NCI-H1417 treated with DMSO at 0.1 percent for 48 hours (cell line): ENCODE results near the gene RBM4.
"Not testable (repeated sequence)": the region's sequence is repeated elsewhere in the genome, so short reads cannot be mapped to it uniquely, and the experiment has no call there.

Experiments
- DNase-seq: peaks from one replicate; lab custom pipeline; 2025; lab: John Stamatoyannopoulos, UW

Gene RBM4

DNA sequence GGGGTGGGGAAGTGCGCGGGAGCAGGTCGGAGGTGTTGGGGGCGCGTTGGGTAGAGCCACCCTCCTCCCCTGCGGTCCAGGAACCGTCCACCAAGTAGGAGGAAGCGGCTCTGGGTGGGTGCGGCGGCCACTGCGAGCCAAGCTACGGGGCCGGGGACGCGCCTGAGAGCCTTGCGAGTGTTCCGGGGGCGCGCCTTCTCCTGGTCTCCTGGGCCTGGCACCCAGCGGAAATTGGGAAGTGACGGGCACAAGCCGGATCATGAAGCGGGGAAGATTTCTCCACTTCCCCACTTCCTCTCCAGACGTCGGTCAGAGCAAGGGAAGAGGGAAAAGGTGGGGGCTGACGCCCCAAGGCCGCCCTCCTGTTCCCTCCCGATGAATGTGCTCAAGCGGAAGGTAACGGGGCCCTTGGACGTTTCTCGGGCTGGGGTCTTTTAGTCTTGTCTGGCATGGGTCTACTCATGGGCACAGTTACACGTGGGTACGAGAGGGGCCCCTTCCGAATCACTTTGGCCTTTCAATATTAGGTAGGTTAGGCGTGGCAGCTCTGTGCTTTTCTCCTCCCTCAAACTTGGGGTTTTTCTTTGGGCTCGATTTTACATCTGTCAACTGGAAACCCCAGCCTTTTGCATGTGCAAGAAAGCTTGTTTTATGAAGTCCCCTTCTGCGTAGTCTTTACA lies 21.2 kb upstream of the RBM4 start:
- DNase-seq: no peak

DNA sequence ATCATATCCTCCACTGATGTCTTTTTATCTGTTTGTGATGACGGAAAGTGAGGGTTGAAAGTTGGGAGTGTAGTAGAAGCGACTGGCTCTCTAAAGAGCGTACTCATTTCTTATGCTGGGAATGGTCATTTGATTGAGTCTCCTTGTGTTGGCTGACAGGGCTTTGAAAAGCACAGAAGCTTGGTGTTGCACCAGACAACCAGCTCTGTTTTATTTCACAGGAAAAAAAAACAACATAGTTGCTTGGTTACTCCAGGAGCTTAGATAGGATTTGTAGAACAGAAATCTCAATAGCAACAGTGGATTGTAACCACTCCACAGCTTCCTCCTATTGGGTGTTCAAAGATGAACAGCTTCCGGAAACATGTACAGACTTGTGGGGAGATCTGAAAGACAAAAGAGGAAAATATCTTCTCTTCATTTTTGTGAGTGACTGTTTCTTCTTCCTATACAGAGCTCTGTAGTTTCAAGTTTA lies 19.4 kb upstream of the RBM4 start:
- no peak for DNase-seq

DNA sequence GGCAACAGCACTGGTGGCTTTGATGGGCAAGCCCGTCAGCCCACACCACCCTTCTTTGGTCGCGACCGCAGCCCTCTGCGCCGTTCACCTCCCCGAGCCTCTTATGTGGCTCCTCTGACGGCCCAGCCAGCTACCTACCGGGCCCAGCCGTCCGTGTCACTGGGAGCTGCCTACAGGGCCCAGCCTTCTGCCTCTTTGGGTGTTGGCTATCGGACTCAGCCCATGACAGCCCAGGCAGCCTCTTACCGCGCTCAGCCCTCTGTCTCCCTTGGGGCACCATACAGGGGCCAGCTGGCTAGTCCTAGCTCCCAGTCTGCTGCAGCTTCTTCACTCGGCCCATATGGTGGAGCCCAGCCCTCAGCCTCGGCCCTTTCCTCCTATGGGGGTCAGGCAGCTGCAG lies 14.1 kb upstream of the RBM4 start:
- DNase-seq: no peak

DNA sequence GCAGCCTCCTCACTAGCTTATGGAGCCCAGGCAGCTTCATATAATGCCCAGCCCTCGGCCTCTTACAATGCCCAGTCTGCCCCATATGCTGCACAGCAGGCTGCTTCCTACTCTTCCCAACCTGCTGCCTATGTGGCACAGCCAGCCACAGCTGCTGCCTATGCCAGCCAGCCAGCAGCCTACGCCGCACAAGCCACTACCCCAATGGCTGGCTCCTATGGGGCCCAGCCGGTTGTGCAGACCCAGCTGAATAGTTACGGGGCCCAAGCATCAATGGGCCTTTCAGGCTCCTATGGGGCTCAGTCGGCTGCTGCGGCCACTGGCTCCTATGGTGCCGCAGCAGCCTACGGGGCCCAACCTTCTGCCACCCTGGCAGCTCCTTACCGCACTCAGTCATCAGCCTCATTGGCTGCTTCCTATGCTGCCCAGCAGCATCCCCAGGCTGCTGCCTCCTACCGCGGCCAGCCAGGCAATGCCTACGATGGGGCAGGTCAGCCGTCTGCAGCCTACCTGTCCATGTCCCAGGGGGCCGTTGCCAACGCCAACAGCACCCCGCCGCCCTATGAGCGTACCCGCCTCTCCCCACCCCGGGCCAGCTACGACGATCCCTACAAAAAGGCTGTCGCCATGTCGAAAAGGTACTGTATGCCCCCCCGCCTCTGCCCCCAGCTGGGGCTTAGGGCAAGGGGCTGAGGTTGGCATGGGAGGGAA lies 13.3 kb upstream of the RBM4 start:
- DNase-seq: no peak

DNA sequence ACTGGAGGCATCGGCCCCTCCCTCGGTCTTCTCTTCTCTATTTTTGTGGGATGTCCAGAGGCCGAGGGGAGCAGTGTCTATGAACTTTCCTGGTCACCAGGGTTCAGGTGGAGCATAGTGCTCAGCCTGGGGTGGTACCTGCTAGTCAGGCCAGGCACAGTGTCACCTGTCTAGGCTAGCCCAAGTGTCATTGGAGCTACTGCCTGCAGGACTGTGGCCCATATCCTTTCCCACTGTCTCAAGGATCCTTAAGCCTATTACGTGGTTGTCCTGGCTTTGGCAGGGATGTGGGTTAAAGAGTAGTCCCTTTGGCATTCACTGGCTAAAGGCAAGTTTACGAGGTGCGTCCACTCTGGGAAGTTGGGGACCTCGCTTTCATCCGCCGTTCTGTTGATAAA lies 12.8 kb upstream of the RBM4 start:
- DNase-seq: no peak

DNA sequence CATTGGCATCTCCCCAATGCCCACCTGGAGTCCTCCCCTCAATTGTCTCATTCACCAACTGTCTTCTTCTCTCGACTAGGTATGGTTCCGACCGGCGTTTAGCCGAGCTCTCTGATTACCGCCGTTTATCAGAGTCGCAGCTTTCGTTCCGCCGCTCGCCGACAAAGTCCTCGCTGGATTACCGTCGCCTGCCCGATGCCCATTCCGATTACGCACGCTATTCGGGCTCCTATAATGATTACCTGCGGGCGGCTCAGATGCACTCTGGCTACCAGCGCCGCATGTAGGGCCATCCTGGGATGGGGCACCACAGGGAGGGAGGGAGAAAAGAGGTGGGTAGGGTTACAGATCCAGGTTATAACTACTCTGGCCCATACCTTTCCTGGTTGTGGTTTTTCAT lies 12.1 kb upstream of the RBM4 start:
- no peak for DNase-seq

DNA sequence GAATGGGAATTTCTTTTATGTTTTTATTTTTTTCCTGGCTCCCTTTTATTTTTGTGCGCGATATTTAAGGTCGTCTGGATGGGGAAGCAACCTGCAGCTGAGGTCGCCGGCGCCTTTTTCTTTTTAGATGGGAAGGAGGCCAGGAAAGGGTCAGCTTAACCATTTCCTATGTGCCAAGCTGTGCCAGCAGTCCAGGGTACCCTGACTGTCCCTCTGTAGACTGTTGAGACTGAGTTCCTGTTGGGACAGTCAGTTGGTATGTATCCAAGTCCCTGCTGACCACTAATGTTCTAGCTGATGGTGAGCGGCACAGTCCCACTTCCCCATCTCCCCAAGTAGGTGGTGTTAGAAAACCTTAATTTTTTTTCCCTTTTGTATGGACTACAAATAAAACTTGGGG lies 11.6 kb upstream of the RBM4 start:
- DNase-seq: no peak

DNA sequence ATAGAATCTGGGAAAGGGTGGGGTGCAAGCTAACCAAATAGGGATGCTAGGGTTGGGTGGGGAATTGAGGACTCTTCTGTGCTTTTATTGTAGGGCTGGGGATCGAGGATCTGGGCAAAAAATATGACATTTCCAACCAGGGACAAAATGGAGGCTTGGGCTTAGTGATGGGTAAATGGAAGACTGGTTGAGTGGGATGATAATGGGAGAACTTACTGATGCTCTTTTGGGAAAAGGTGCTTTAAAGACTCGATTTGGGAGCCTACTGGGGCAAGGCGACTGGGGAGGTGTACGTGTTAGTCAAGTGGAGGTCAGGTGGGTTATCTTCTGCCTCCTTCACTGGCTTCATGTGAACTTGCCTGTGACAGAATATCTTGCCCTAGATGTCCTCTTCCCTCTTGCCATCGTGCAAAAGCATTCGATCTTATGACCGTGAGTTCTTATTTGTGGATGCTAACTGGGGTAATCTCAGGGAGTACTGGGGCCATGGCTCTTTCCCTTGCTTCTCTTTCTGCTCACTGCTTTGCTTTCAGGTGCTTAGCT lies 10.4 kb upstream of the RBM4 start:
- DNase-seq: no peak

DNA sequence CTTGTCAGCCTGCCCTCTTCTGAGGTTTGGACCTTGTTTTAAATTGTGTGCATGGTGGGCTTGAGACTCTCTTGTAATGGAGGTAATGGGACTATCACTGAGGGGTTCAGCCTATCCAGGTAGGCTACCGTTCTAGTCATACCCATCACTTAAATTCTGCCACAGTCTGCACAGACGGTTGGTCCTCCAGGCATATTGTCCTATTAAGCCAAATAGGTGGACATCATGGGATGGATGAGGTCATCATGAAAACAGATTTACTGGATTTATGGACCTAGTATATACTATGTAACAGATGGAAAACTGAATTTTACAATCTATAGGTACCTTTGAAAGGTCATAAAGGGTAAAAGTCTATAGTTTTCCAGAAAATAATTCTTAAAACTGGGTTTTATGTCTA lies 9.1 kb upstream of the RBM4 start:
- DNase-seq: no peak

DNA sequence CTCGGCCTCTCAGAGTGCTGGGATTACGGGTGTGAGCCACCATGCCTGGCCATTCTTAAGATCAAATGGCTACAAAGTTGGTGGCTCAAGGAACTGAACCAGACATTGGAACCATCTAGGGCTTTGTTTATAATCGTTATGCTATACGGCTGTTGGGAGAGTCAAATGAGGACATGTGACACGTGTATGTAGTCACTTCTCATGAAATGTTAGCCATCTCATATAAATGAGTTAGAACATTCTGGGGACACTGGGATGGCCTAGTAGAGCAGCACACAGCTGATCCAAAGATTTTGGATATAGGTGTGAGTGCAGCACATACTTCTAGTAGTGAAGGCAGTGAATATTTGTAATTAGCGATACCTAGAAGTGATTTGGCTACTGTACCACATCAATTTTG lies 6.6 kb upstream of the RBM4 start:
- no peak for DNase-seq

DNA sequence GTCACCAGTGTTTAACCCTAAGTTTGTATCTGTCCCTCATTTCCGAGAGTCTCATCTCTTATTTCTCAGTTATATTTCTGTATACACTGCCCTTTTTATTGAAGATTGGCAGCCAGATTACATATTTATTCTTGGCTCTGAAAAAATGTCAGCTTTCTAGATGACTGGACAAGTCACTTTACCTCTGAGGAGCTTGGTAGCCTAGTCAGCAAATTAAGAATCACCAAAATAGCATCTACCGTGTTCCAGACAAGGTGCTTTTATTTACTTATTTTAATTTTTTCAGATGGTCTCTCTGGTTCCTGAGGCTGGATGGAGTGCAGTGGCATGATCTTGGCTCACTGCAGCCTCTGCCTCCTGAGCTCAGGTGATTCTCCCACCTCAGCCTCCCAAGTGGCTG lies 5.6 kb upstream of the RBM4 start:
- DNase-seq: no peak

DNA sequence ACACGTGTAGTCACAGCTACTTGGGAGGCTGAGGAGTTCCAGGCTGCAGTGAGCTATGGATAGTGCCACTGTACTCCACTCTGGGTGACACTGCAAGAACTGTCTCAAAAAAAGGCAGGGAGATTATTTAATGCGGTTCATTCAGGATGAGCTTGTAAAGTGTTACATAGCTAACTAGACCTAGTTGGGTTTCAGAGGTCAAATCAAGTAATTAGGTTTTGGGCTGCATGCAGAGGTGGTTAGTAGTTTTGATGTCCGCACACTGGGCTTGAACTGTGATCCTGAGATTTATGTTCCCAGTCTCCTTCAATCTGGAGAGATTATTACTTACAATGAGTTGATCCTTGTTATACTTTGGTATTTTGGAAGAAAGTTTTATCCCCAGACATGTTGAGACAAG lies 2.1 kb upstream of the RBM4 start:
- no peak for DNase-seq

DNA sequence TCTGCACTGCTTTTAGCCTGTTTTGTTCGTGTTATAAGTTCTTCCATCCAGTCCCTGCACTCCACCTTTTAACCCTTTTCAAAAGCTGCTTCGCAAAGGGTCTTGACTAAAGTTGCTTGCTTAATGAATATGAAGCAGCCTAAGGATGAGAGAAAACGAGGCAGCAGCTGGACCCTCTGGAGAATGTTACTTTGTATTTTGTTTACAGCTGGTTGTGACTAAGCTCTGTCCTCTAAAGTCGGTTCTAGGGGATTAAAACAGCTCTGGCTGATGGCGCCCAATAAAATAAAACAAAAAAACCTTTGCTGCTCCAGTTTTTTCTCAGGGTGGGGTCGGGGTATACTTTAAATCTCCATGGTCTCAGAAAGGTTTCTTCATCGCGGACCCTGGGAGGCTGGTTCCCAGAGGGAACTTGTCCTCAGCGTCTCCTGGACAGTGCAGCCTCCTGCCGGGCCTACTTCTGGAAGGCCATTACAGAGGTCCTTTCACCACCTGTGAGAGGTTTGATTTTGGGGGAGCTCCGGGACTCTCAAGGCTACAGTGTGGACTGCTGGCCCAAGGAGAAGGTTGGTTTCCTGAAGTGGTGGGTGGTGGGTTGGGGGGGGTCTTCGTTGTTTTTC lies 836 bp upstream of the RBM4 start:
- DNase-seq: no peak

DNA sequence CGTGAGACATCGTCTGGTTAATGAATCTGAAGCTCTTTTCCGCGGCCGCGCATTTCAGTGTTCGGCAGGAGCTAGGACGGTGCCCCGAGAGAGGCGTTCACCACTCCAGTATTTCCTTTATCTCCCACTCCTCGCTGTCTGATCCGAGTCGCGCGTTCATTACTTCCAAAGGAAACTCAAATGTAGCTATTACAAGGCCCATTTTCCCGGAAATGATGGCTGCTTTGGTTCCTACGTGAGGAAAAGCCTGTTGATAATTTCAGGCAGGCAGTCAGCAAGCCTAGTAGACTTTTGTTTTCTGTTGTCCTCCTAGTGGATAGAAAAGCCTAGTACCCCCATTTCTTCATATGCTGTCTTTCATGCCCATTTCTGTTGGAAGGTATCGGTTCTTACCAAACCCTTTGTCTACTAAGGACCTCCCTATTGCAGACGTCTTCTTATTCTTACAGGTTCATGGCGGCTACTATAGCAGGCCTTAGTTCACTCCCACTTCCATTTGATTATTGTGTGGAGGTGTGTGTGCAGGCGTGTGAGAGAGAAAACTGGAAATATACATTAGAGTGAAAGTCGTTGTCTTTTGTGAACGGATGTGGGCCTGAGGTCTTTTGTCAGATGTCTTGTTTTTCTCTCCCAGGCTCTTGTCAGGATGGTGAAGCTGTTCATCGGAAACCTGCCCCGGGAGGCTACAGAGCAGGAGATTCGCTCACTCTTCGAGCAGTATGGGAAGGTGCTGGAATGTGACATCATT lies 737 bp downstream of the RBM4 start:
- no peak for DNase-seq

DNA sequence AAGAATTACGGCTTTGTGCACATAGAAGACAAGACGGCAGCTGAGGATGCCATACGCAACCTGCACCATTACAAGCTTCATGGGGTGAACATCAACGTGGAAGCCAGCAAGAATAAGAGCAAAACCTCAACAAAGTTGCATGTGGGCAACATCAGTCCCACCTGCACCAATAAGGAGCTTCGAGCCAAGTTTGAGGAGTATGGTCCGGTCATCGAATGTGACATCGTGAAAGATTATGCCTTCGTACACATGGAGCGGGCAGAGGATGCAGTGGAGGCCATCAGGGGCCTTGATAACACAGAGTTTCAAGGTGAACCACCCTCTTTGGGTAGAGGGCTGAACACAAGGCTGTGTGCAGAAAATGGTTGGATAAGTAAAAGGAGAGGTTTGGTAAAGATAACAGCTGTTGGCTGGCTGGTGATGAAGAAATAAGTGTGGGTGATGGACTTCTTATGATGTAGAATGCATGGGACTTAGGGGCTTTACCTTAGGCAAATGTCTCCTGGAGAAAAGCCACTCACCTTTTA lies 1.4 kb downstream of the RBM4 start:
- not testable (repeated sequence) for DNase-seq

DNA sequence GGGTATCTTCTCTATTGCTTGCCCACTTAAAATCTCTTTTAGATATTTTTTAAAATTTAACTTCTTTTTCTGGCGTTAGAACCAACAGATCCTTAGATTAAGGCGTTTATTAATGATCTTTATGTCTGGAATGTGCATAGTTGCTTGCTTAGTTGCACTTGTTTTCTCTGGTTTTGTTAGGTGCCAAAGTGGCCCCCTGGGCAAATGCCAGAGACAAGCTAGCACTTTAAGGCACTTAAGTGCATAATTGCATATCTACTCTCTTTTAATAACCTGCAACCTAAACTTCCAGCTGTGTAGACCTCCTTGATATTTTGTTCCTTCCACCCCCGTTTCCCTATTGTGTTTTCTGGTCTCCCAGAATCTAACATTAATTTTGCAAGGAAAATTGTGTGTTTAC lies 3.3 kb downstream of the RBM4 start:
- no peak for DNase-seq

DNA sequence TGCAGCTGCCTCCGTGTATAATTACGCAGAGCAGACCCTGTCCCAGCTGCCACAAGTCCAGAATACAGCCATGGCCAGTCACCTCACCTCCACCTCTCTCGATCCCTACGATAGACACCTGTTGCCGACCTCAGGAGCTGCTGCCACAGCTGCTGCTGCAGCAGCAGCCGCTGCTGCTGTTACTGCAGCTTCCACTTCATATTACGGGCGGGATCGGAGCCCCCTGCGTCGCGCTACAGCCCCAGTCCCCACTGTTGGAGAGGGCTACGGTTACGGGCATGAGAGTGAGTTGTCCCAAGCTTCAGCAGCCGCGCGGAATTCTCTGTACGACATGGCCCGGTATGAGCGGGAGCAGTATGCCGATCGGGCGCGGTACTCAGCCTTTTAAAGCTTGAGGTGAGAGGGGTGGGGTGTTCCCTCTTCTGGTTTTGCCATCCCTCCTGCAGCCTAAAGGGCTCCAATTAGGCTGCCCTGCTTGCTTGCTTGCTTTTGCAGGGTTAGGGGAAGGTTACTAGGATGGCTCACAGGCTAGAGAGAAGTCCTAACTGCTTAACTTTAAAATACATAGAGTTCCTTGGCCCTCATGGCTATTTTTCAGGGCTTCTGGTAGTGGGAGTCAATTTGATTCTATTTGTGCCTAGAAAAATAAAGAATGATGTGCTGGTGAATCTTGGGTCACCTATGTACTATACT lies 5.4 kb downstream of the RBM4 start:
- DNase-seq: no peak

DNA sequence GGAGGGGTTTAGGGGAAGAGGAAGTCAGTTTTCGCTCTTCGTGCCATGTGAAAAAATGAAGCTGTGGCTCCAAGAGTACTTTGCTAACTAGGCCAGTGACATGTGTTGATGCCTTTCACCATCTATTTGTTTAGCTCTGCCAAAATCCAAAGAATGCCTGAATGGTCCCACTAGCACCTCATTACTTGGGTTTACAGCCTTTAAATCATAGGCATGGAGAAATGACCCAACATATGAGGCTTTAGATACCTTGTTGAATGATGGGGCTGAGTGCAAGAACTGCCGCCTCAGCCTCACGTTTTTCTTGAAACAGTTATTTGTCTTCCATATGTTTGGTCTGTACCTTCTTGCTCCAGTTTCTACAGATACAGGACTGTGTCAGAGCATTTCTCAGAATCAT lies 8.3 kb downstream of the RBM4 start:
- DNase-seq: no peak

DNA sequence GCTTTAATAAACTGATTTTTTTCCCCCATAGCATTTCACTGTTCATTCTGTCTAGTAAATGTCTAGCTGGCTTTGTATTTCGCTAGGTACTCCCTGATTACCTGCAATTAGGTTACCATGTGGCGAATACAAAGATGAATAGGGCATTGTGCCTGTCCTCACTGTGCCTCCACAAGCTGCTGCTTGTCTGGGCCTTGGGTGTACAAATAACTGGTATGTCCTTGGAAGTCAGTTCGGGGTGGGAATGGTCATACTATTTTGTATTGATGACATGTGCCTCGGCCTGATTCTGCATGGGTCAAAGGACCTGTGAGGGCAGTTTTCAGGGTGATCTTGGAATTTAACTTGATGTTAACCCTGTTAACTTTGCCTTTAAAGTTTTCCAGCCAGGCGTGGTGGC lies 11.4 kb downstream of the RBM4 start:
- no peak for DNase-seq

DNA sequence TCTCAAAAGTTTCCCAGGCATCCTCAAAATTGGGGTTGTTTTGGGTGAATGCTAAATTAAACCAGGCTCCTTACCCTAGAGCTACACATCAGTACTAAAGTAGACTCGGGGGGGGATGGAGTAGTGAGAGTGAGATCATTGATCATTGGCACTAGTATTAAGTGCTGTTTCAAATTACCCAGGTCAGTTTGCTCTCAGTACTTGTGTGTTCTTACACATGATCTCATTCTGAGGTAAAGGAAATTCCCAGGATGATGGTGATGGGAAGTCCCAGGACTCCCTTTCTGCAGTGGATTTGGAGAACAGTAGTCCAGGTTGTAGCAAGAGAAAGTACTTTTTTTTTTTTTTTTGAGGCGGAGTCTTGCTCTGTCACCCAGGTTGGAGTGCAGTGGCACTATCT lies 12.5 kb downstream of the RBM4 start:
- DNase-seq: no peak

DNA sequence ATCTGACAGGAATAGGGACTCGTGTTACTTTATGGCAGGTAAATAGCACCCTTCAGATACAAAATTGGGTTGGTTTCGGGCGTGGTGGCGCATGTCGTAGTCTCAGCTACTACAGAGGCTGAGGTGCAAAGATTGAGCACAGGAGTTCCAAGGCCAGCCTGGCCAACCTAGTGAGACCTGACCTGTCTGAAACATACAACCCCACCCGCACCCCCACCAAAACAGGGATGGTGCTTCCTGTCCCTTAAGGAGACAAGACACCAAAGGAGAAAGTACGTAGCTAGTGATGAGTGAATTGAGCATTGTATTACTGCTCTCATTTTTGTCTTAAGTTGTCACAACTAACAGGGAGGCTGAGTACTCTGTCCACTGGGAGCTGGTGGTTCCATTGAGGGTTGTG lies 14.1 kb downstream of the RBM4 start:
- DNase-seq: no peak

DNA sequence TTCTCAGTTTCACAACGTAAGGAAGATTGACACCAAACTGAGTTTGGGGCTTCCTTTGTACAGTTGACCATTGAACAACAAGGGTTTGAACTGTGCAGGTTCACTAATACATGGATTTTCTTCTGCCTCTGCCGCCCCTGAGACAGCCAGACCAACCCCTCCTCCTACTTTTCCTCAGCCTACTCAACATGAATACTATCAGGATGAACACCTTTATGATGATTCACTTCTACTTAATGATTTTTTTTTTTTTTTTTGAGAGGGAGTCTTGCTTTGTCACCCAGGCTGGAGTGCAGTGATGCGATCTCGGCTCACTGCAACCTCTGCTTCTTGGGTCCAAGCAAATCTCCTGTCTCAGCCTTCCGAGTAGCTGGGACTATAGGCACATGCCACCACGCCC lies 14.6 kb downstream of the RBM4 start:
- DNase-seq: no peak
